ENCODE data around the gene THAP6.

GRCh38 chr4:75567725-75568124 lies 53.5 kb downstream of the THAP6 start:
- TF ChIP-seq FOS (IDR thresholded peaks at IDR 0.05; ENCODE audit: borderline replicate concordance, insufficient read depth, low read length) (no peak), POLR2A (IDR thresholded peaks at IDR 0.05; ENCODE audit: low read depth, low read length) (no peak), MAX (IDR thresholded peaks at IDR 0.05; ENCODE audit: insufficient read depth, insufficient read length) (no peak), JUN (IDR thresholded peaks at IDR 0.05; ENCODE audit: borderline replicate concordance, insufficient read depth, insufficient read length, low read depth) (no peak), MYC (IDR thresholded peaks at IDR 0.05; ENCODE audit: low read depth, low read length) (no peak), GATA2 (IDR thresholded peaks at IDR 0.05; ENCODE audit: insufficient read depth, insufficient read length, low read depth, low read length) (no peak), POLR2AphosphoS5 (IDR thresholded peaks at IDR 0.05; ENCODE audit: insufficient read depth, low read depth, low read length) (no peak), EZH2 (IDR thresholded peaks at IDR 0.05; ENCODE audit: borderline replicate concordance, low read depth, low read length, severe bottlenecking) (no peak)
- TF ChIP-seq, protein P1, sequence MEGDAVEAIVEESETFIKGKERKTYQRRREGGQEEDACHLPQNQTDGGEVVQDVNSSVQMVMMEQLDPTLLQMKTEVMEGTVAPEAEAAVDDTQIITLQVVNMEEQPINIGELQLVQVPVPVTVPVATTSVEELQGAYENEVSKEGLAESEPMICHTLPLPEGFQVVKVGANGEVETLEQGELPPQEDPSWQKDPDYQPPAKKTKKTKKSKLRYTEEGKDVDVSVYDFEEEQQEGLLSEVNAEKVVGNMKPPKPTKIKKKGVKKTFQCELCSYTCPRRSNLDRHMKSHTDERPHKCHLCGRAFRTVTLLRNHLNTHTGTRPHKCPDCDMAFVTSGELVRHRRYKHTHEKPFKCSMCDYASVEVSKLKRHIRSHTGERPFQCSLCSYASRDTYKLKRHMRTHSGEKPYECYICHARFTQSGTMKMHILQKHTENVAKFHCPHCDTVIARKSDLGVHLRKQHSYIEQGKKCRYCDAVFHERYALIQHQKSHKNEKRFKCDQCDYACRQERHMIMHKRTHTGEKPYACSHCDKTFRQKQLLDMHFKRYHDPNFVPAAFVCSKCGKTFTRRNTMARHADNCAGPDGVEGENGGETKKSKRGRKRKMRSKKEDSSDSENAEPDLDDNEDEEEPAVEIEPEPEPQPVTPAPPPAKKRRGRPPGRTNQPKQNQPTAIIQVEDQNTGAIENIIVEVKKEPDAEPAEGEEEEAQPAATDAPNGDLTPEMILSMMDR (IDR thresholded peaks at IDR 0.05; ENCODE audit: extremely low read depth in 1 of 2, insufficient read depth in 1 of 2, low read depth in 1 of 2, low read length in 2 of 2), result no peak

All from endothelial cell of umbilical vein (primary cell).